ENCODE measurements around the gene PIAS1. TPM values are rescaled to one million over a fixed set of nuclear protein-coding genes. Genes with fewer than 3 reads are reported as not detected.
"Not testable (repeated sequence)": the region's sequence is repeated elsewhere in the genome, so short reads cannot be mapped to it uniquely, and the experiment has no call there.

Gene PIAS1
- polyA plus RNA-seq, 3 donors, result 38.9 to 51.2 (median 44.1) TPM

GRCh38 chr15:68150187-68150586 is 96.1 kb downstream of the PIAS1 start:
- no peak for DNase-seq (ENCODE audit: extremely low read depth in 1 of 11, low read depth in 9 of 11, low spot score in 4 of 11)

- DNase-seq (ENCODE audit: extremely low read depth in 1 of 11, low read depth in 9 of 11, low spot score in 4 of 11), result no peak
Measured at GRCh38 chr15:68151277-68151676, 97.2 kb downstream of the PIAS1 start.

DNA sequence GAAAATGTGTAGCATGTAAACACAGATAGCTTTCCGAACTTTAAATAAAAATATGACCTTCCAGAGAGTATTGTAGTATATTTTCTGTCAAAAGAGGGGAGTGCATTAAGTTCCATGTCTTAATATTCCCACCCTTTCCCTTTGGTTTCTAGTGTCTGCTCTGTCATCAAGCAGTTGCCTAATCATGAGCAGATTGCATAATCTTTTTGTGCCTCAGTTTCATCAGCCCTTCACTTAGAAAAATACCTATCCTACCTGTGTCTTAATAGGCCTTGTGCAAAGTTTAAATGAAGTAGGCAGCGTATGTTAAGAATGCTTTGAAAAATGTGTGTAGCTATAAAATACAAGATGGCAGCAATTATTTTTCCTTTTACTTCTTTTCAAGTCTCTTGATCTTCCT is 98.2 kb downstream of the PIAS1 start:
- DNase-seq (ENCODE audit: extremely low read depth in 1 of 11, low read depth in 9 of 11, low spot score in 4 of 11), result no peak

DNA sequence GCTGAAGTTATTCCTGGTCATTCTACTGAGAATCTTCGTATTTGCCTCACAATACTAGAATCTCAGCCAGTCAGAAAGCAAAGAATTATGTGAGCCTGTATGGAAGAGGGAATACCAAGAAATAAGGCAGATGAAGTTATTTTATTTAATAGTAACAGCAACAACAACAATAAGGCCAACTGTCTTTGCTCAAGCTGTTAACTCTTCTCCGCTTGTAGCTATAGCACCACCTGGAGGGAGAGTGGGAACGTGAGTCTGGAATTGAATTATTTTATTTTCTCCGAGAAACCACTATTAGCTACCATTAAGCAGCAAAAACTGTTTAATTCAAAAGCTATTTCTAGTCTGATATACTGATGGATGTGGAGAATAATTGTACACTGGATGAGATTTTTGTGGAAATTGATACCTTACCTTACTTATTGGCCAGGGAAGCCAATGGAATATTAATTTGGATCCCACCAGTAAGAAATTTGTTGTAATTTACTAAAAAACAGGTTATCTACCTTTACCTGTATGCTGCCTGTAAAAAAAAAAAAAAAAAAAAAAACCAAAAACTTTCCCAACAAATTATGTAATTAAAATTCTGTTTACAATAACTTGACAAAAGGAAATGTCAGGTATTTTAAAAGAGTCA is 100.9 kb downstream of the PIAS1 start:
- peak; percentile 35 to 77 (median 63) for DNase-seq (ENCODE audit: extremely low read depth in 1 of 11, low read depth in 9 of 11, low spot score in 4 of 11)

GRCh38 chr15:68157074-68157473 is 103.0 kb downstream of the PIAS1 start:
- DNase-seq (ENCODE audit: extremely low read depth in 1 of 11, low read depth in 9 of 11, low spot score in 4 of 11), result no peak

DNA sequence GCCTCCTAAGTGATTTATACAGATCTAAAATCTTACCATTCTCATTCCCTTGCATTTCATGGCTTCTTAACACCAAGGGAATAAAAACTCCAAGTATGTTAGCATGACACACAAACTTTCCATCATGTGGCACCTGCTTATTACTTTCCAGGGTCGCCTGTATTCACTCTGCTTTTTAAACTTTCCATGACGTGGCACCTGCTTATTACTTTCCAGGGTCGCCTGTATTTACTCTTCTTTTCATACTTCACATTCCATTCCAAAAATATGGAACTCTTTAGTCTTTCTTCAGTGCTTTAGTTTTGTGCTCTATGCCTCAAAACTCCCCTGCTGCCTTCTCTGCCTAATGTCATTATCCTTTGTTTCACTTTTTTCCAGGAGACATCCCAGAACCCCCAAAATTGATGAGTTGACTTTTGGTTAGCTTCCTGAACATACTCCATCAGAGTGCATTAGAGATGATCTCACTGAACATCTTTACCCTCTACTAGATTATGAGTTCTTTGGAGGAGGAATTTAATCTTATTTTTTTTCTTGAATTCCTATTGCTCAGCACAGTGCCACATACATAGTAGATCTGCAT is 104.0 kb downstream of the PIAS1 start:
- DNase-seq (ENCODE audit: extremely low read depth in 1 of 11, low read depth in 9 of 11, low spot score in 4 of 11), result no peak

- DNase-seq (ENCODE audit: extremely low read depth in 1 of 11, low read depth in 9 of 11, low spot score in 4 of 11), result no peak
Measured at GRCh38 chr15:68163191-68163590, 109.1 kb downstream of the PIAS1 start.

DNA sequence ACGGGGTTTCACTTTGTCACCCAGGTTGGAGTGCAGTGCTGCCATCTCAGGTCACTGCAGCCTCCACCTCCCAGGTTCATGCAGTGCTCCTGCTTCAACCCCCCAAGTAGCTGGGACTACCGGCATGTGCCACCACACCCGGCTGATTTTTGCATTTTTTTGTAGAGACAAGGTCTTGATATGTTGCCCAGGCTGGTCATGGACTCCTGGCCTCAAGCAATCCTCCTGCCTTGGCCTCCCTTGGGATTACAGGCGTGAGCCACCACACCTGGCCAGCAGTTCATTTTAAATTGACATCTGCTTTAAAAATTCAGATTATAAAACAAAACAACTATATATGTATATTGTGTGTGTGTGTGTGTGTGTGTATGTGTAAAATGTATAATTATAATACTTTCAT is 112.7 kb downstream of the PIAS1 start:
- no peak for DNase-seq (ENCODE audit: extremely low read depth in 1 of 11, low read depth in 9 of 11, low spot score in 4 of 11)

- DNase-seq (ENCODE audit: extremely low read depth in 1 of 11, low read depth in 9 of 11, low spot score in 4 of 11), result not testable (repeated sequence)
Measured at GRCh38 chr15:68172037-68172436, 117.9 kb downstream of the PIAS1 start.

DNA sequence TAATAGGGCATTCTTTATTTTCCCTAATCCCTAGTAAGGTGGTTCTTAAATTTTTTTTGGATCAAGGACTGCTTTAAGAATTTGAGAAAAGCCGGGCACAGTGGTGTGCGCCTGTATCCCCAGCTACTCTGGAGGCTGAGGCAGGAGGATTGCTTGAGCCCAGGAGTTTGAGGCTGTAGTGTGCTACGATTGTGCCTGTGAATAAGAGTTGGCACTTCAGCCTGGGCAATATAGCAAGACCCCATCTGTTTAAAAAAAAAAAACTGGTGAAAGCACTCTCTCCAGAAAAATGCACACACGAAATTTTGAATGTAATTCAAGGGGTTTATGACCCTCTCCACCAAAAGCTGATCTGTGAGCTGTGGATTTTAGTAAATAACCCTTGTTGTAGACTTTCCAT is 119.0 kb downstream of the PIAS1 start:
- no peak for DNase-seq (ENCODE audit: extremely low read depth in 1 of 11, low read depth in 9 of 11, low spot score in 4 of 11)

DNA sequence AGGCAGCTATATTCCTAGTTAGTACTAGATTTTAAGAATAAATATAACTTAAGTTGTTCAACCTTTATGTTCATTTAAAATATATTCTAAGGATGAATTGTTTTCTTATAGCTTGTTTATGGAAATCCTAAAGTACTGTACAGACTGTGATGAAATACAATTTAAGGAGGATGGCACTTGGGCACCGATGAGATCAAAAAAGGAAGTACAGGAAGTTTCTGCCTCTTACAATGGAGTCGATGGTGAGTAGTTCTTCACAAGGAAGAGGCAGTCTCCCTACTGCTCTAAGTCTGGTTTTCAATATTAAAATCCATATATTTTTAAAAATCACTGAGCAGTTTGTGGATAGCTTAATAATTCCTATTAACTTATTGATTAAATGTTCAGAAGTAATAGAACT is 121.4 kb downstream of the PIAS1 start:
- no peak for DNase-seq (ENCODE audit: extremely low read depth in 1 of 11, low read depth in 9 of 11, low spot score in 4 of 11)

DNA sequence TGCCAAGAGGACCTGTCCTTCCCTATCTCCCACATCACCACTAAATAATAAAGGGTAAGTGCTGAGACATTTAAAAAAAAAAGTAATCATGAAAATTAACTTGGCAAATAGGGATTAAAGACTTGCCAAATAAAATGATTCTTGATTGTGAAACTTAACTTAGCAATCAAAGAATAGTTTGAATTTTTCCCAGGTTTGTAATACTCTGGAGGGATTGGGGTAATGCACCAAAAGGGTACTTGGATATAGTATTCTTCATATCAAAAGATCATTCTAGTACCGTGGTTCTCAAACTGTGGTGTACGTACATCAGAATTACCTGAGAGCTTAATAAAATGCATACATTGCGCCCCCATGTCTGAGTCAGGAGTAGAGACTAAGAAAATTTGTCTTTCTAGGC is 122.5 kb downstream of the PIAS1 start:
- DNase-seq (ENCODE audit: extremely low read depth in 1 of 11, low read depth in 9 of 11, low spot score in 4 of 11), result no peak

- no peak for DNase-seq (ENCODE audit: extremely low read depth in 1 of 11, low read depth in 9 of 11, low spot score in 4 of 11)
Measured at GRCh38 chr15:68177742-68178141, 123.6 kb downstream of the PIAS1 start.

GRCh38 chr15:68183616-68184315 is 129.7 kb downstream of the PIAS1 start:
- no peak for DNase-seq (ENCODE audit: extremely low read depth in 1 of 11, low read depth in 9 of 11, low spot score in 4 of 11)

- no peak for DNase-seq (ENCODE audit: extremely low read depth in 1 of 11, low read depth in 9 of 11, low spot score in 4 of 11)
Measured at GRCh38 chr15:68184616-68185480, 130.7 kb downstream of the PIAS1 start.

GRCh38 chr15:68186671-68187397 is 132.7 kb downstream of the PIAS1 start:
- DNase-seq (ENCODE audit: extremely low read depth in 1 of 11, low read depth in 9 of 11, low spot score in 4 of 11), result no peak

GRCh38 chr15:68187559-68187958 is 133.4 kb downstream of the PIAS1 start:
- DNase-seq (ENCODE audit: extremely low read depth in 1 of 11, low read depth in 9 of 11, low spot score in 4 of 11), result no peak

DNA sequence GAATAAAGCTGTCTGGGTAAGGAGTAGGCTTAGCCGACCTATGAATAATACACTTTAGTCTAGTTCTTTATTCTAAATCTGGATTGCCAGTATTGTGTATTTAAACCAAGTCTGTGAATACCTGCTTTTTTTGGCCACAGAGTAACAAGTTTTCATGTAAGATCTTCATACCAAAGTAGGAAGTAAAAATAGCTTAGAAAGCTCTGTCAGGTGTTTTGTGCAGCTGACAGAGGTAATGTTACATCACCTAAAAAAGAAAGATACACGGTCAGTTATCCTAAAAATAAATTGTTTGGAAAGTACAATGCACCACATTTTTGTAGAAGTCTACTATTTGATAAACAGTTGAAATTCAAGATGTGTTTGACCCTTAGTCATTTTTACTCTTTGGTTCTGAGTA is 134.5 kb downstream of the PIAS1 start:
- DNase-seq (ENCODE audit: extremely low read depth in 1 of 11, low read depth in 9 of 11, low spot score in 4 of 11), result no peak

DNA sequence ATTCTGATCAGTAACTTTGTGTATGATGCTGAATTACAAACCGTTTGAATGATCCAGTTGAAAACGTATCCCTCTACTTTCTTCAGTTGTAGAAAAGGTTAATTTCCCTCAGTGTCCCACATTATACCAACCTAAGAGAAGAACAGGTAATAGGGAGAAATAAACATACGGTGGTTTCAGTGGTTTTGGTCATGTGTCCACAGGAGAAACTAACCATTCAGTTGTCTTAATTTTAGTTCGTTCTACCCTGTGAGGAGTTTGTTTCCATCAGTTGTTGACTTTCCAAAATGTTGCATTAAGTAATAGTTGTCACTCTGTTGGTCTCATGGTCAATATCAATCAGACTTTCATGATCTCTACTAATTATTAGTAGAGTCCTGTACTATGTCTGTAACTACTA is 135.9 kb downstream of the PIAS1 start:
- DNase-seq (ENCODE audit: extremely low read depth in 1 of 11, low read depth in 9 of 11, low spot score in 4 of 11), result no peak
